IMR-90 (cell line): Measurements from ENCODE around the gene ZNF791. TPM values are rescaled to one million over a fixed set of nuclear protein-coding genes. Genes with fewer than 3 reads are reported as not detected.

Source experiments
- ATAC-seq: fragments of 200-7000 bp; cut with Tn5 transposase; 2 replicates; pipeline ENCODE4 v1.9.1; 2020; ENCODE audit warnings: low read depth, mild to moderate bottlenecking, moderate library complexity
- BruUV-seq: library from RNA; stranded (reverse); fragments of 400-500 nt; replicated peaks from 2 replicates; lab custom pipeline; 2021; lab: Mats Ljungman, UMichigan
- CTCF ChIA-PET: fragments of 300-600 bp; formaldehyde crosslinking; extraction: SDS; loops from one replicate; lab custom pipeline; 2021; ENCODE audit warnings: antibody characterized with exemption; lab: Yijun Ruan, JAX
- POLR2A ChIA-PET: fragments of 300-600 bp; sonication (Branson Sonifier 250); formaldehyde crosslinking; loops from one replicate; lab custom pipeline; 2022; ENCODE audit warnings: antibody characterized with exemption; ENCODE audit not compliant: unreplicated experiment; lab: Charles Lee
- DNase-seq: peaks from one replicate; pipeline ENCODE4 v3.0.0; 2013
- H2AFZ ChIP-seq: replicated peaks from 2 replicates; pipeline ENCODE3; 2013; ENCODE audit warnings: low read length, mild to moderate bottlenecking; ENCODE audit not compliant: poor library complexity
- H2AK5ac ChIP-seq: 2 replicates; pipeline ENCODE4 v1.6.1; 2013; ENCODE audit warnings: low read depth, low read length, inconsistent platforms
- H2AK9ac ChIP-seq: replicated peaks from 2 replicates; pipeline ENCODE3; 2013; ENCODE audit warnings: mild to moderate bottlenecking, low read depth, low read length, moderate library complexity; ENCODE audit not compliant: poor library complexity
- H2BK120ac ChIP-seq: 2 replicates; pipeline ENCODE4 v1.6.1; 2013; ENCODE audit warnings: low read depth, low read length, inconsistent platforms
- H2BK15ac ChIP-seq: 3 replicates; pipeline ENCODE4 v1.6.1; 2013; ENCODE audit warnings: low read depth, low read length, inconsistent platforms
- H2BK20ac ChIP-seq: 2 replicates; pipeline ENCODE4 v1.6.1; 2013; ENCODE audit warnings: low read depth, mild to moderate bottlenecking, inconsistent platforms, low read length, moderate library complexity
- H2BK5ac ChIP-seq: 2 replicates; pipeline ENCODE4 v1.6.1; 2013; ENCODE audit warnings: mild to moderate bottlenecking, low read depth, low read length, inconsistent platforms; ENCODE audit not compliant: poor library complexity, severe bottlenecking
- H3K14ac ChIP-seq: replicated peaks from 2 replicates; pipeline ENCODE4 v1.6.1; 2013; ENCODE audit warnings: low read depth, low read length, inconsistent platforms
- H3K18ac ChIP-seq: 2 replicates; pipeline ENCODE4 v1.6.1; 2013; ENCODE audit warnings: low read depth, low read length, control low read depth
- H3K23ac ChIP-seq: 2 replicates; pipeline ENCODE4 v1.6.1; 2013; ENCODE audit warnings: low read depth, low read length, inconsistent platforms
- H3K27ac ChIP-seq: 2 replicates; pipeline ENCODE4 v1.5.1; 2013; ENCODE audit warnings: mild to moderate bottlenecking, control low read depth, low read length; ENCODE audit not compliant: insufficient read depth
- H3K27me3 ChIP-seq: 2 replicates; pipeline ENCODE4 v1.6.1; 2013; ENCODE audit warnings: low read length; ENCODE audit not compliant: control insufficient read depth, insufficient read depth
- H3K36me3 ChIP-seq: 2 replicates; pipeline ENCODE4 v1.6.1; 2013; ENCODE audit warnings: low read length, mixed read lengths; ENCODE audit not compliant: control insufficient read depth, insufficient read depth
- H3K4ac ChIP-seq: 2 replicates; pipeline ENCODE4 v1.6.1; 2013; ENCODE audit warnings: low read depth, low read length, inconsistent platforms
- H3K4me1 ChIP-seq: 2 replicates; pipeline ENCODE4 v1.6.1; 2013; ENCODE audit warnings: low read length, mixed read lengths; ENCODE audit not compliant: control insufficient read depth, insufficient read depth
- H3K4me2 ChIP-seq: 2 replicates; pipeline ENCODE4 v1.6.1; 2013; ENCODE audit warnings: low read depth, mild to moderate bottlenecking, control low read depth, low read length, moderate library complexity
- H3K4me3 ChIP-seq: 2 replicates; pipeline ENCODE4 v1.5.1; 2013; ENCODE audit warnings: low read depth, mild to moderate bottlenecking, control low read depth, low read length, moderate library complexity; ENCODE audit not compliant: insufficient read depth
- H3K56ac ChIP-seq: 2 replicates; pipeline ENCODE4 v1.6.1; 2013; ENCODE audit warnings: low read length, inconsistent platforms; ENCODE audit not compliant: insufficient read depth; ENCODE audit errors: extremely low read depth
- H3K79me1 ChIP-seq, 2 experiments: 2 replicates each; pipeline ENCODE4 v1.6.1; 2013; ENCODE audit warnings: low read length in 2 of 2, inconsistent platforms in 1 of 2, low read depth in 1 of 2
- H3K9ac ChIP-seq: 2 replicates; pipeline ENCODE4 v1.6.1; 2013; ENCODE audit warnings: low read depth, low read length, control low read depth
- H3K9me1 ChIP-seq: 2 replicates; pipeline ENCODE4 v1.6.1; 2013; ENCODE audit warnings: low read length, inconsistent platforms; ENCODE audit not compliant: insufficient read depth
- H3K9me3 ChIP-seq: 2 replicates; pipeline ENCODE4 v1.6.1; 2013; ENCODE audit warnings: low read length; ENCODE audit not compliant: control insufficient read depth, insufficient read depth
- H4K20me1 ChIP-seq: 2 replicates; pipeline ENCODE4 v1.6.1; 2013; ENCODE audit warnings: low read length, inconsistent platforms; ENCODE audit not compliant: insufficient read depth
- H4K5ac ChIP-seq: 2 replicates; pipeline ENCODE4 v1.6.1; 2013; ENCODE audit warnings: mild to moderate bottlenecking, low read depth, low read length, control low read depth
- H4K8ac ChIP-seq, 2 experiments: 2 replicates each; pipeline ENCODE4 v1.6.1; 2013; ENCODE audit warnings: low read depth in 2 of 2, low read length in 2 of 2, control low read depth in 1 of 2, inconsistent platforms in 1 of 2
- H4K91ac ChIP-seq: 2 replicates; pipeline ENCODE4 v1.6.1; 2013; ENCODE audit warnings: low read depth, low read length, inconsistent platforms; ENCODE audit not compliant: insufficient read depth
- MAZ ChIP-seq: IDR thresholded peaks from 2 replicates; pipeline ENCODE4 v1.6.1; 2012; ENCODE audit warnings: low read depth, mild to moderate bottlenecking, low read length, improper control_type of control experiment, moderate library complexity, borderline replicate concordance
- MXI1 ChIP-seq: IDR thresholded peaks from 2 replicates; pipeline ENCODE4 v1.6.1; 2012; ENCODE audit warnings: low read depth, mild to moderate bottlenecking, low read length, moderate library complexity, borderline replicate concordance
- NFE2L2 ChIP-seq: fragments of 150-350 bp; IDR thresholded peaks from 2 replicates; pipeline ENCODE4 v1.6.1; 2016; ENCODE audit warnings: low read depth, mild to moderate bottlenecking, low read length
- POLR2A ChIP-seq: IDR thresholded peaks from 2 replicates; pipeline ENCODE4 v1.6.1; 2012; ENCODE audit warnings: mild to moderate bottlenecking, low read depth, low read length
- SMC3 ChIP-seq: fragments of 150-350 bp; IDR thresholded peaks from 2 replicates; pipeline ENCODE4 v1.6.1; 2016; ENCODE audit warnings: low read depth, mild to moderate bottlenecking, antibody characterized with exemption, low read length, moderate library complexity
- WGBS, 2 experiments: methylation state at CpG; one replicate each; pipeline versions ENCODE4 v1.1.5 to v1.1.7; 2013; ENCODE audit warnings: missing lambda C conversion rate in 2 of 2; ENCODE audit not compliant: insufficient read length in 1 of 2; ENCODE audit errors: extremely low coverage in 2 of 2; 5-methylcytosine and 5-hydroxymethylcytosine counted together
- dilution Hi-C: fragments of 300-500 bp; cut with HindIII; formaldehyde crosslinking; loops from one replicate; pipeline ENCODE4 v1.14.3; 2018; ENCODE audit warnings: low sequenced_read_pairs; ENCODE audit not compliant: unreplicated experiment
- in situ Hi-C: fragments of 300-500 bp; cut with MboI; formaldehyde crosslinking; loops from 3 replicates; pipeline ENCODE4 v1.14.3; 2019; ENCODE audit warnings: low sequenced_read_pairs, inconsistent platforms, mixed read lengths
- intact Hi-C: fragments of 100-400 bp; cut with micrococcal nuclease; formaldehyde crosslinking; loops from 2 replicates; pipeline ENCODE4 v1.10.0; 2022
- polyA plus RNA-seq, 3 experiments: library from polyadenylated mRNA; depleted of rRNA; stranded (reverse); fragments of >200 nt; gene quantifications; 2 replicates each; pipeline ENCODE4 v1.2.3, GENCODE V29; 2012; ENCODE audit warnings: low replicate concordance in 1 of 3
- total RNA-seq: library from RNA; depleted of rRNA; stranded (reverse); fragments of >200 nt; gene quantifications from 2 replicates; pipeline ENCODE4 v1.2.3, GENCODE V29; 2012

Gene ZNF791
- total and polyA plus RNA-seq, 2 of the 4 experiments (the other 2 are of a cell fraction): 7.1 to 15.8 TPM

GRCh38 chr19:12638611-12639182 is 28.0 kb downstream of the ZNF791 start:
- H2AK5ac ChIP-seq: no peak overlapping the region
- no peak overlapping the region for H2BK5ac ChIP-seq
- H3K4me3 ChIP-seq: no peak overlapping the region
- H3K18ac ChIP-seq: no peak overlapping the region
- H3K56ac ChIP-seq: no peak overlapping the region
- no peaks in the 10 kb centered on the region for H3K27me3 ChIP-seq
- no peak overlapping the region for H3K4me2 ChIP-seq
- H3K36me3 ChIP-seq: no peaks in the 10 kb centered on the region
- H3K4ac ChIP-seq: no peak overlapping the region
- peaks cover 3% of the 10 kb centered on the region for H3K4me1 ChIP-seq
- 100% methylated on average over 8 of the region's 22 CpGs; no CpG with 5 or more reads in 1 of the 2 experiments for WGBS, 2 experiments
- H3K9ac ChIP-seq: no peak overlapping the region
- no peak for DNase-seq
- no peak overlapping the region for H4K91ac ChIP-seq
- no peaks in the 10 kb centered on the region for H3K9me1 ChIP-seq
- no peak overlapping the region for H4K8ac ChIP-seq
- ChIA-PET CTCF (no interaction called here), POLR2A (no interaction called here)
- no peak overlapping the region for H2BK15ac ChIP-seq
- no peak overlapping the region for H3K14ac ChIP-seq
- no peak for ATAC-seq
- H3K23ac ChIP-seq: no peak overlapping the region
- H4K5ac ChIP-seq: no peak overlapping the region
- dilution Hi-C loops (no loop called here), intact Hi-C loops (no loop called here), in situ Hi-C loops (no loop called here)
- H2BK120ac ChIP-seq: no peak overlapping the region
- no peaks in the 10 kb centered on the region for H3K9me3 ChIP-seq
- H3K79me1 ChIP-seq: no peaks in the 10 kb centered on the region
- H4K20me1 ChIP-seq: no peaks in the 10 kb centered on the region
- no peak overlapping the region for H3K27ac ChIP-seq
- H2AK9ac ChIP-seq: no peak overlapping the region
- no peak overlapping the region for H2BK20ac ChIP-seq
- TF ChIP-seq POLR2A (no peak), MAZ (no peak), NFE2L2 (no peak), MXI1 (no peak), SMC3 (no peak)
- no peak overlapping the region for H2AFZ ChIP-seq
- BruUV-seq: no TSS peak
